Right ventricle myocardium superior (tissue), 1 donor: Measurements from ENCODE around the gene ERCC8. TPM values are rescaled to one million over a fixed set of nuclear protein-coding genes. Genes with fewer than 3 reads are reported as not detected.
"Not testable (repeated sequence)": the region's sequence is repeated elsewhere in the genome, so short reads cannot be mapped to it uniquely, and the experiment has no call there.

Source experiments
- ATAC-seq: fragments of 200-7000 bp; cut with Tn5 transposase; one replicate; pipeline ENCODE4 v1.9.1; 2020; ENCODE audit warnings: mild to moderate bottlenecking; ENCODE audit not compliant: poor library complexity
- DNase-seq: peaks from one replicate; pipeline ENCODE4 v3.0.0-alpha.2; 2020
- intact Hi-C: fragments of 100-400 bp; cut with DNase I; formaldehyde crosslinking; loops from one replicate; pipeline ENCODE4 v1.11.2; 2022
- total RNA-seq: library from RNA; stranded (reverse); fragmentation: NEBNext Ultra II Directional; extraction: Animal tissue kit (Norgen Biotek cat#: 25700); gene quantifications from one replicate; pipeline ENCODE4 v1.2.1, GENCODE V29; 2021
- donor health status: DM: no; HTN: yes; CAD: no; lungs with severe emphysema.

The ERCC8 gene
- total RNA-seq, 1 donor from 2014 or later, result 5.1 TPM

DNA sequence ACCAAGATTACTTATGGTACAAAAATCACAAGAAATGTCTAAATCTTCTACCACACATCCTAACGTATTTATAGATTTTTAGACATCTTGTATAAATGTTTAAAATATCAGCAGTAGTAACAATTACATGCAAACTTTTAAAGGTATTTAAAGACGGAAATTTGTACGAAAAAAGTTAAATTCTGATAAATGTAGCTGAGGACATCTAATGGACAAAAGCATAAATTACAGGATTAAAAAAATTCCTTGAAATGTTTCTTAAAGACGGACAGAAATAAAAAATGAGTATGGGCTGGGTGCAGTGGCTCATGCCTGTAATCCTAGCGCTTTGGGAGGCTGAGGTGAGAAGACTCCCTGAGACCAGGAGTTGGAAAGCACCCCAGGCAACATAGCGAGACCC is 15.8 kb downstream of the ERCC8 start:
- intact Hi-C loops, result no loop called here
- DNase-seq (no peak), ATAC-seq (no peak)

DNA sequence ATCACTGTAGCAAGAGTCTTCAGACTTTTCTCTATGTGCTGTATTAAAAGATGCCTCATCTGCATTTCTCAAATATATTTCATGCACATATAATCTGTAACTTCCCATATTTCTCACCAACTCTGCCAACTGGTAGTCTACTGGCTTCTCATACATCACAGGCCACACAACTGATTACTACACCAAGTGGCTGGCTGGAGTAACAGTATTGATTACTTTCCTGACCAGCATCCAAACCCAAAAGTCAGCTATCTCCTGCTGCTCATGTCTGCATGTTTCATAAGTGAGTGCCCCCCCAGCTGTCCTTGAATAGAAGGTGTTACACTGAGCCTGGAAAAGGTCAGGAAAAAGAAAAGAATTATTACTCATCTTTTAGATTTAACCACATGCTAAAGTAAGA is 17.4 kb downstream of the ERCC8 start:
- no peak for DNase-seq
- ATAC-seq, result no peak
- intact Hi-C loops, result no loop called here

DNA sequence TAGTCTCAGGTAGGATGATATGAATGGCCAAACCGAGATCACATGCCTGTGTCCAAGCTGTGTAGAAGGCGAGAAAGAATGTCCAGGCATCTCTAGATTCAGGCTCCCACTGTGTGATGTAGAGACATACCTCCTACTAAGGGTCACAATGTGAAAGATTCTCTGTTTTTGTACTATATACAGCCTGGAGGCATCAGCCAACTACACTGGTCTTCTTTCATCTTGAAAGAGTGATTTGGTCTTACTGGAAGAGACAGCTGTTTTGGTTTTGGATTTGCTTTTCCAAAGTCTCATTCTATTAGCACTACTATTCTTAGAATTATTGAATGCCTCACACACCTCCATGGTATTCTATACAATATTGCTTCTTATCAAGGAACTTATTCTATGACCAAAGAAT is 26.4 kb downstream of the ERCC8 start:
- intact Hi-C loops, result no loop called here
- DNase-seq (no peak), ATAC-seq (no peak)

DNA sequence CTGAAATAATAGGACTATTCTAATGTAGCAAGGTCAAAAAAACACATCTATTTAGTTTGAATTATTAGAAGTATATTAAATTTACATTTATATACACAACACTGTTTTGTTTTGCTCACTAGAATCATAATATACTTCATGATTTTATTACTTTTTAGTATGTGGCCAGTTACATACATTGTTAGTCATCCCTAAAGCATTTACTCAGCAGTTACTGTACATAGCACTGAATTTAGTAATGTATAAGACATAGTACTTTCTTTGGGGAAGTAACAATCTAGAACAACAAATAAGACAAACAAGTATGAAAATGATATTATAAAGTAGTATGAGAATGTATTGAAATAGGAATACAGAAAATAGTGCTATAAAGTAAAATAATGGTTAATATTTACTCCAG is 28.2 kb downstream of the ERCC8 start:
- intact Hi-C loops, result no loop called here
- ATAC-seq, result no peak
- no peak for DNase-seq

DNA sequence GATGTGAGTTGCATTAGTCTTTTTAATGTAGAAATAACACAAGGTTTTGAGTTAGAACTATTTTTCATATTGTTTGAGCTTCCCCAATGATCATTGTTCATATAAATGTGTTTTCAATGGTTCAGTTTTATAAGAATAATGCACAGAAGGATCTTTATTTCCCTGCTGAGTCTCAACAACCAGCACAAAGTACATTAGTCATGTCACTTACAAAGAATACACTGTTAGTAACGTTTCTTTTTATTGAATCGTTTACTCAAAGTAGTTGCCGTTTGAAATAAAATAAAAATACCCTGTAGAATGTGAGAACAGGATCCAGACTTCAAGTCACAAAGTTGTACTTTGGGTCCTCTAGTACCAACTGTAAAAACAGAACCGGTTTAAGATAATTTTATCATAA is 41.5 kb downstream of the ERCC8 start:
- no peak for DNase-seq
- ATAC-seq, result no peak
- intact Hi-C loops, result no loop called here

DNA sequence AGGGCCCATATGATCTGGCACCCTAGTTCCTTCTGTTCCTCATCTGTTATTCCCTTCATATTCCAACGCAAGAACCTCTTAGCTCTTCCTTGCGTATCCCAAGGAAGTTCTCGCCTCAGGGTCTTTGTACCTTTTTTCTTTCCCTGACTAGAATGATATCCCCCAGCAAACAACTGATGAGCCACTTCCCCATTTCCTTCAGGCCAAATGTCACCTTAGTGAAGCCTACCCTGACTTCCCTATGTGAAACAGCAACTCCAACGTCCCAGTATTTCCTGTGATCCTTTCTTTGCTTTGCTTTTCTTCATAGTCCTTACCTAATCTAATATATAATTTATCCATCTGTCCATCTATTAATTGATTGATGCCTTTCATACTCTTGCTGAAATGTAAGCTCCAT is 47.9 kb downstream of the ERCC8 start:
- ATAC-seq (no peak), DNase-seq (no peak)
- intact Hi-C loops, result no loop called here

DNA sequence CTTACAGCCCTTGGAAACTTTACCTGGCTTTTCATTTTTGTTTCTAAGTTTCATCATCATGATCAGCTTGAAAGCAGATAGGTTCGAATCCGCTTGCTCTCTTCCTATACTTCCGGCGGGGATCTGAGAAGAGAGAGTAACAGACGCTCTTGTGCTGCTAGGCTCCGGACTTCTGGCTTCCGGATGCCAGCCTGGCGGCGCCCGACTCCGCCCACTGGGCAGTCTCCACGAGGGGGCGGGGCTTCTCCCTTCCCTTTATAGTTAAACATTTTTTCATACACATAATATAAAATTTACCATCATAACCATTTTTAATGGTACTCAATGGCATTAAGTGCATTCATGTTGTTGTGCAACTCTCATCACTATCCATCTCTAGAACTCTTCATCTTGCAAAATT is 51.3 kb downstream of the ERCC8 start:
- intact Hi-C loops, result no loop called here
- ATAC-seq (no peak), DNase-seq (no peak)

DNA sequence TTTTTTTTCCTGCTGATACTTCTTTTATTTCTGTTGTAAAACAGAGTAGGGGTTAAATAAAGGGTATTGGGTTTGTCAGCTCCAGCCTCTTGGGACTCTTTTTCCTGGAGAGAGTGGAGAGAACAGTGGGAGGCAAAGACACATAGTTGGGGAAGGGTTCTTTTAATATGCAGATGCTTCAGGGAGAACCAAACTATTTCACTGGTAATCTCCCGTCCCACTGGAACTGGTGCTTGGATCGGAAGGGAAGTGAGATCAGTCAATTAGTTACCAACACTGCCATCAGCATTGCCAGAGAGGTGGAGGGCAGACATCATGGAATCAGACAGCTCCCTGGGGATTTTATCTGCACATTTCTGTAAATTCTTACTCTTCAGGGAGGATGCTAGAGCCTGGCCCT is 53.2 kb downstream of the ERCC8 start:
- ATAC-seq (no peak), DNase-seq (no peak)
- intact Hi-C loops, result no loop called here

DNA sequence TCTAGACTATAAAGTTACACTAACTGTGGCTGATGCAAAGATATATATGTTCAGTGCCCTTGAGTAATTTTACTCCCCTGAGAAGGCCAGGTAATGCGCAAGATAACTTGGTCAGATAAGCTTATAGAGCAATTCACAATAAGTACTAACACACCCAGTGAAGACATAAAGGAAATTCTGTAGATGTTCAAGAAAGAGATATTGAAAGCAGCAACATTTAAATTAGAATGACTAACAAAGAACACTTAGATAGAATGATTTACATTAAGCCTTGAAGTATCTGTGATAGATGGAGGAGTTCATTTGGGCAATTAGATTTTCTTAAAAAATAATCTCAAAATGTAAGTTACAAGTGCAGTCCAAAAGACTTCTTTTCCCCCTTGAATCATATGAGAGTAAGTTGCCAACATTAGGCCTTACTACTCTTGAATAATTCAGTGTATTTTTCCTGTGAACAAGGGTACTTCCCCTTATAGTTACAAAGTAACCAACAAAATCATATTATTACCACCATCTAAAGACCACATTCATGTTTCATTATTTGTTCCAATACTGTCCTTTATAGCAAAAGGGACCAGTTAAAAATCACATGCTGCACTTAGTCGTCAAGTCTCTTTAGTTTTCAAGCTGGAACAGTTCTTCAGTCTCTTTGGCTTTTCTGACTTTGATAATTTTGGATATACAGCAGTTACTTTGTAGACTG is 56.4 kb downstream of the ERCC8 start:
- intact Hi-C loops, result no loop called here
- no peak for DNase-seq

DNA sequence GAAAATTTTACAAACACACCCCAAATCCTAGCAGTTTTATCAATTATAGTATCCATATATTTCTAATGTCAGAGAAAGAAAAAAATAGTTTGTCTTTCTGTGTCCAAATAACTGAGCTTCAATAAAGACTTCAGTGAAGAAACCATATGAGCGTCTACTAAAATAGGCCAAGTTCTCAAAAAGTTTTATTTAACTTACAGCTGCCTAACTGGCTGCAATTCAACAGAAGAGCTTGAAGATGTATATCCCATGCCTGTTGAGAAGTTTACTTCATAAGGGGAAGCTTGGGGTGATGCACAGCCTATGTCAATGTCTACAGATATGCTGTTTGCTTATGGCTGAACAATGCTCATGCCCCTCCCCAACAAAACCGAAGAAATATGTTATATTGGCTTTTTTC is 57.1 kb downstream of the ERCC8 start:
- no peak for DNase-seq
- no peak for ATAC-seq
- intact Hi-C loops, result no loop called here

More for the DNA sequence above, 56.4 kb downstream of the ERCC8 start:
- ATAC-seq, result no peak

DNA sequence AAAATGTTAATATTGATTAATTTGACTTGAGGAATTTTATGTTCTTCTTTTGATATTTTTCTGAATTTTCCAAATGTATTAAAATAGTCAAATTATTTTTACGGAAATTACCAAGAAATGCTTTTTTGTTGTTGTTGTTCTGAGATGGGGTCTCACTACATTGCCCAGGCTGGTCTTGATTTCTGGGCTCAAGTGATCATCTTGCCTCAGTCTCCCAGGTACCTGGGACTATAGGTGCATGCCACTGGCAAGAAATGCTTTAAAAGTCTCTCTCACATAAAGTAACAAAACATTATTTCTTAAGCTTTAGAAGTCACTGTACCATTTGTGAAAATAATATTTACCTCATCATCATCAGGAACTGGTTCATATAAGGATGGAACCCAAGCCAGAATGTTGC is 57.8 kb downstream of the ERCC8 start:
- no peak for DNase-seq
- ATAC-seq, result no peak
- intact Hi-C loops, result no loop called here

DNA sequence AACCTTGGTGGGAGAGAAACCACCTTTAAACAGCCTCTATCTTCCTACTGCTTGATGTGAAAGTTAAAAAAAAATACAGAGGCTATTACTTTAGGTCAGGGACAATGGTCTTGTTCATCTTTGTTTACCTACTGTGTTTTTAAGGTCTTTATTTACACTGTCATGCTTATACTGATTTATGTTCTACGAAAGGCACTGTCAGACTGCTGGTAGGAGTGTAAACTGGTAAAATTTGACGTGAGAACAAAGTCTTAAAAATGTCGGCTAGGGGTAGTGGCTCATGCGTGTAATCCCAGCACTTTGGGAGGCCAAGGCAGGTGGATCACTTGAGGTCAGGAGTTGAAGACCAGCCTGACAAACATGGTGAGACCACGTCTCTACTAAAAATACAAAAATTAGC is 58.7 kb downstream of the ERCC8 start:
- DNase-seq (no peak), ATAC-seq (no peak)
- intact Hi-C loops, result no loop called here

DNA sequence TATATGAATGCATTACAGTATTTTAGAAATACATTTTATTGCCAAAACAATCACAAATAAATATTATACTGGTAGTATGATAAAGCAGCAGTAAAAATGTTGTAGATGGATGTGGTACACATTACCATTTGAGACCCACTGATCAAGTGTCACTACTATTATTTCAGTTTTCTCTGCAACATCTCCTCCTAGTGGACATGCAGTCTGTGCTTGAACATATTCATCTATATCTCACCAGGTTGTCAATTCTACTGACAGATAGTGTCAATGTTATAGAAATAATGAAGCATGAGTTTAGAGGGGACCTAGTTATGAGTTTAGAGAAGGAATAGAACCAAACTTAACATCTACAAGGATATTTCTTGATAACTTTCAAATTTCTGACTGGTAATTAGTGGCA is 61.6 kb downstream of the ERCC8 start:
- intact Hi-C loops, result no loop called here
- ATAC-seq (no peak), DNase-seq (no peak)

DNA sequence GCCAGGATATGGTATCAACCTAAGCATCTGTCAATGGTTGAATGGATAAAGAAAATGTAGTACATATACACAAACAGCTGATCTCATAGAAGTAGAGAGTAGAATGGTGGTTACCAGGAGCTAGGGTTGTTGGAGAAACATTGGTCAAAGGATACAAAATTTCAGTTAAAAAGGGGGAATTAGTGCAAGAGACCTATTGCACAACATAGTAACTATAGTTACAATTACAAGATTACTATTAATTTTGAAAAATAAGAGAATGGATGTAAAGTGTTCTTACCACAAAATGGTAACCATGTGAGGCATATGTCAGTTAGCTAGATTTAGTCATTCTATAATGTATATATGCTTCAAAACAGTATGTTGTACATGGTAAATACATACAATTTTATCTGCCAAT is 72.0 kb downstream of the ERCC8 start:
- no peak for ATAC-seq

DNA sequence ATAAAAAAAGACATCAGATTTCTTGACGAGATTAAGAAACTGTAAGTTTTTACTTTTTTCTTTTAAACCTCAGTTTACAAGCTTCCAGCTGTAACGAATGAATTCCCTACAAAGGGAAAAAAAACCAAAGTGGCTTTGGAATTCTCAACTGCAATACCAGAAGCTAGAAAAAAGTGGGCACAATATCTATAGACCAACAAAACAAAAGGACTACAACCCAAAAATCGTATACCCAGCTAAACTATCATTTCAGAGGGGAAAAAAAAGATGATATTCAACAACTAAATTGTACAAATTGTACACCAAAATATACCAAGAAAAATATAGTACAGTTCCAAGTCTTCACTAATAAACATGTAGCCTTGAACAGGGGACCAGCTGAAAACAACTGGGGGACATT is 74.0 kb downstream of the ERCC8 start:
- DNase-seq (no peak), ATAC-seq (no peak)
- intact Hi-C loops, result no loop called here

More for the DNA sequence above, 72.0 kb downstream of the ERCC8 start:
- DNase-seq, result no peak
- intact Hi-C loops, result no loop called here

DNA sequence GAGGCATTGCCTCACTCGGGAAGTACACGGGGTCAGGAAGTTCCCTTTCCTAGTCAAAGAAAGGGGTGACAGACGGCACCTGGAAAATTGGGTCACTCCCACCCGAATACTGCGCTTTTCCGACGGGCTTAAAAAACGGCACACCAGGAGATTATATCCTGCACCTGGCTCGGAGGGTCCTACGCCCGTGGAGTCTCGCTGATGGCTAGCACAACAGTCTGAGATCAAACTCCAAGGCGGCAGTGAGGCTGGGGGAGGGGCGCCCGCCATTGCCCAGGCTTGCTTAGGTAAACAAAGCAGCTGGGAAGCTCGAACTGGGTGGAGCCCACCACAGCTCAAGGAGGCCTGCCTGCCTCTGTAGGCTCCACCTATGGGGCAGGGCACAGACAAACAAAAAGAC is 84.3 kb downstream of the ERCC8 start:
- intact Hi-C loops, DNase-seq, ATAC-seq: not testable (repeated sequence)

DNA sequence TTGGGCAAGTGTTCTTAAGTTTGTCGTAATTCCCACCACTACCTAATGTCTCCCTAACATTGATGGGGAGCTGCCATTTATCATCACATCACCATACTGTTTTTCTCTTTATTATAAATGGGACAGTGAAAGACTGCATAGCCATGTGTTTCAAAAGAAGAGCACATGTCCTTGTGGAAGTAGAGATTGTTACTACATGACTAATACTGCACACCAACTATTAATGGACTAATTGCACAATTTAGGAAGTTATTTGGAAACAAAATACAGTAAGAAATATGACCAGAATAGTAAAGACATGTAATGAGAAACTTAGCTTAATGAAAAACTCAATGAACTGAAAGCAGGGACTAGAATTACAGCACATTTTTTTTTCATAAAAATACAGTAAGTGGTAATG is 88.8 kb downstream of the ERCC8 start:
- DNase-seq (no peak), ATAC-seq (no peak)
- intact Hi-C loops, result no loop called here

DNA sequence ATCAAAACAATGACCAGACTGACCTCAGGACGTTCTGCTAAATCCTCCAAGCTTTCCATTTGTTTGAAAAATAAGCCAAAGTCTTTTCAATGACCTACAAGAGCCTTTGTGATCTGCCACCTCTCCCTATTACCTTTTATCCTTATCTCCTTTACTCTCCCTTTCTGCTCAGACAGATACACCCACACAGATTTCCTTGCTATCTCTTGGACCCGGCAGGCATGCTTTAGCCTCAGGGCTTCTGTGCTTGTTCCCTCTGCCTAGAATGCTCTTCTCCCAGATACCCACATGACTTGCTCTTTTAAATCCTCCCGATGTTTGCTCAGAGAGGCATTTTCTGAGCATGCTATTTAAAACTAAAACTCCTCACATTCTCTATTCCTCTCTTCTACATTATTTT is 91.9 kb downstream of the ERCC8 start:
- ATAC-seq (no peak), DNase-seq (no peak)
- intact Hi-C loops, result no loop called here

DNA sequence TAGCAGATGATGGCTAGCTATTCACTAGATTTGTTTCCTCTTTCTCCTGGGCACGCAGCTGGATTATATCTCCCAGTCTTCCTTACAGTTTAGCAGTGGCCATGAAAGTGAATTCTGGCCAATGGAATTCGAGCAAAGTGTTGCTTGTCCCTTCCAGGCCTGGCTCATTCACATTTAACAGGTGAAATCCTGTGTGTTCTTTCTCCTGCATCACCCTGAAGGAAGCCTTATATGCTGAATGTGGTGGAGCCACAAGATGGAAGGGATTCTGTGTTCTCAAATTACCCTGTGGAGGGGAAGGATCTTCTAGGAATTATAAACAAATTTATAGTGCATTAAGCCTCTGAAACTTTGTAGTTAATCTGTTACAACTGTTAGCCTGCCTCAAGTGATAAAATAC is 92.6 kb downstream of the ERCC8 start:
- ATAC-seq, result no peak
- no peak for DNase-seq
- intact Hi-C loops, result no loop called here

DNA sequence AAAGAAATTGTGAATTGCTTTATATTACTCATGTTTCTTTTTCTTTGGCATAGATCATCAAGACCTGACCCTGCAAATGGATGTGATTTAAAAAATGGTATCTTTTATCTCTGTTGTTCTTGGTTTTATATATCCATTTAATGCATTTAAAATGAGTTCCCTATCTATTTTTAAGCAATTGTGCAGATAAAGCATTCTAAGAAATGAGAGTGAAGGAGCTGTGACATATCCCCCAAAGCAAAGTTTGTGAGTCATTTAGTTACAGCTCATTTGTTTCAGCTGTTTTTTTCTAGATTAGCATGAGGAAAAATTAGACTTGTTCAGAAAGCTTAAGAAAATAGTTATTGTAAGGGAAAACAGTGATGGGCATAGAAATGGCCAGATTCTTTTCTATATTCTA is 93.2 kb downstream of the ERCC8 start:
- intact Hi-C loops, result no loop called here
- no peak for ATAC-seq
- no peak for DNase-seq

DNA sequence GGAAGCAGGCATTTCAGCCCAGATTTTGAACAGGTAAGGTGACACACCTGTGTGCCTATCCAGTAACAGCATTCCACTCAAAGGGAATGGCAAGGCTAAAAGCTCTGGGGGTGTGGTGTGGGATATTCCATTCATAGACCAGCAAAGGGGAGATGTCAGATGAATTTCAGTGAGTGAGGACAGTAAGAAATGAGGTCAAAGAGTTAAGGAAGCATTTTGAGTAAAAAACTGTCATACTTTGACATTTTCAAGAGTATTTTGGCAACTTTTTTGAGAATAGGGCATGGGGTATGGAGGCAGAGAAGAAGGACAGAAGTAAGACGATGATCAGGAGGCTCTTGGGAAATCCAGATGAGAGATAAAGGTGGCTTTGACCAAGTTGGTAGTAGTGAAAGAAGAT is 98.6 kb downstream of the ERCC8 start:
- ATAC-seq (no peak), DNase-seq (no peak)
- intact Hi-C loops, result no loop called here
